ENCODE data around the gene RAB31.

The RAB31 gene

DNA sequence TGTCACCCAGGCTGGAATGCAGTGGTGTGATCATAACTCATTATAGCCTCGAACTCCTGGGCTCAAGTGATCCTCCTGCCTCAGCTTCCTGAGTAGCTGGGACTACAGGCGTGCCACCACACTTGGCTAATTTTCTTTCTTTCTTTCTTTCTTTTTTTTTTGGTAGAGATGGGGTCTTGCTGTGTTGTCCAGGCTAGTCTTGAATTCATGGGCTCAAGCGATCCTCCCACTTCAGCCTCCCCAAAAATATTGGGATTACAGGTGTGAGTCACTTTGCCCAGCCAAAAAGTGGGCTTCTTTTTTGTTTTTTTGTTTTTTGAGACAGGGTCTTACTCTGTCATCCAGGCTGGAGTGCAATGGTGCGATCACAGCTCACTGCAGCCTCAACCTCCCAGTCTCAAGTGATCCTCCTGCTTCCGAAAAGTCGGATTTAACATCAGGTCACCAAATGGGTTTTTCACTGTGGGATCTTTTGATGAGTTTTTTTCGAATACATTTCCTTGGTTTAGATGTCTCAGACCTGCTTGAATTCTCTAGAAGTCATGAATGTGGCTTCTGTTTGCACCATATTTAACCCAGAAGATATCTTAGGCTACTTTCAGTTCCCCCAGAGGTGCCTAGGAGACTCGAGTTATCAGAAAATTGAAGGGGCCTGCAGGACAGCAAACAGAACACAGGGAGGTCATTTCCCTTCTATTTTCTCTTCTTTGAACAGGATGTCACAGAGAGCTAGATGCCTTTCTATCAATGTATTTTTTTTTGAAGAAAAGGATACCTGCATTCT, 8.9 kb downstream of the RAB31 start:
- no peaks in the 10 kb centered on the region for H3K27me3 ChIP-seq (ENCODE audit: control insufficient read depth in 3 of 3, insufficient read depth in 3 of 3, low read depth in 1 of 3, low read length in 3 of 3)
- H3K79me1 ChIP-seq (ENCODE audit: low read depth, low read length), result no peaks in the 10 kb centered on the region
- H2BK12ac ChIP-seq (ENCODE audit: low read length), result no peak overlapping the region
- H3K4me2 ChIP-seq (ENCODE audit: insufficient read depth, low read length, poor library complexity, severe bottlenecking), result no peak overlapping the region
- no peak overlapping the region for H3K4ac ChIP-seq (ENCODE audit: low read length)
- H3K36me3 ChIP-seq (replicated peaks in 1 of 2; ENCODE audit: control insufficient read depth in 2 of 2, insufficient read depth in 2 of 2, low read length in 2 of 2), result peaks cover 0 to 2% of the 10 kb centered on the region in 2 donors
- no peak overlapping the region for H2BK120ac ChIP-seq (ENCODE audit: low read depth, low read length)
- no peak overlapping the region for H4K91ac ChIP-seq (ENCODE audit: low read depth, low read length, poor library complexity)
- no peak overlapping the region for H2AFZ ChIP-seq (ENCODE audit: low read length)
- WGBS, 2 donors (ENCODE audit: extremely low coverage in 2 of 2, insufficient read length in 2 of 2, insufficient replicate concordance in 1 of 2), result no CpG with 5 or more reads among the region's 8 CpGs
- H3K4me3 ChIP-seq (ENCODE audit: low read length in 2 of 2), result no peak overlapping the region
- H3K9ac ChIP-seq (ENCODE audit: low read depth, low read length, poor library complexity), result no peak overlapping the region
- H3K4me1 ChIP-seq (ENCODE audit: control insufficient read depth in 2 of 2, insufficient read depth in 1 of 2, low read depth in 1 of 2, low read length in 2 of 2), result peaks cover 7 to 9% of the 10 kb centered on the region in 2 donors
- H3K18ac ChIP-seq (ENCODE audit: low read length), result no peak overlapping the region
- no peak overlapping the region for H2BK15ac ChIP-seq (ENCODE audit: low read length)
- DNase-seq (ENCODE audit: low spot score), result no peak
- H3K14ac ChIP-seq (ENCODE audit: low read length), result no peak overlapping the region
- H3K27ac ChIP-seq (replicated peaks; ENCODE audit: low read length), result no peak overlapping the region
- no peak overlapping the region for H2BK5ac ChIP-seq (ENCODE audit: low read length)
- no peak overlapping the region for H4K8ac ChIP-seq (ENCODE audit: low read depth, low read length)
- H3K9me3 ChIP-seq (replicated peaks in 1 of 2; ENCODE audit: control insufficient read depth in 2 of 2, insufficient read depth in 1 of 2, low read depth in 1 of 2, low read length in 2 of 2), result no peaks in the 10 kb centered on the region
- no peak overlapping the region for H3K23ac ChIP-seq (ENCODE audit: low read depth, low read length, poor library complexity)
- H2AK5ac ChIP-seq (ENCODE audit: low read depth, low read length), result no peak overlapping the region

DNA sequence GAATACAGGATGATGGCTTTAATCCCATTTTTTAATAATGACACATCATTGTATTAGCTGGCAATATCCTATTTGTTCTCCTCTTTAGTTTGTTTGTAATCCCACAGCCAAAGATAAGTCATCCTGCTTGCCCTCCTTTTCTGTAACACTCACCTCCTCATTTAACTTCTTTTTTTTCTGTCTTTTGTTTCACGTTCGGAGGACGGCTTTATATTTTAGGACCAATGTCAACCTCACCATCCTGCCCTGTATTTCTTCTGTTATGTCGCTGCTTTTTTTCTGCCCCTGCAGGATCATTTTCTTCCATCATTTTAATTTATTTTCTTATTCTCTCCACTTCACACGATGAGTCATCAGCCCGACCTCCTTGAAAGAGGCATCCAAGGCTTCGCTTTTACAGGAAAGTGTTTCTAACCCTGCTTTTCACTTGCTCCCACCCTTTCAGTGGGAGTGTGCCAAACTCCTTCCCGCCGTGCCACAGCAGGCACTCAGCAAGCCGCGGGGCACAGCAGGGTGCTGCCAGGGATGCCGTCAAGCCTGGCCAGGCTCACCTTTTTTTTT, 11.4 kb downstream of the RAB31 start:
- H3K4ac ChIP-seq (ENCODE audit: low read length), result no peak overlapping the region
- no peak overlapping the region for H2AK5ac ChIP-seq (ENCODE audit: low read depth, low read length)
- no peak overlapping the region for H2BK5ac ChIP-seq (ENCODE audit: low read length)
- no peak overlapping the region for H4K8ac ChIP-seq (ENCODE audit: low read depth, low read length)
- H3K9ac ChIP-seq (ENCODE audit: low read depth, low read length, poor library complexity), result no peak overlapping the region
- H3K79me1 ChIP-seq (ENCODE audit: low read depth, low read length), result no peaks in the 10 kb centered on the region
- no peak overlapping the region for H3K4me3 ChIP-seq (ENCODE audit: low read length in 2 of 2)
- H3K27ac ChIP-seq (replicated peaks; ENCODE audit: low read length), result no peak overlapping the region
- H2BK120ac ChIP-seq (ENCODE audit: low read depth, low read length), result no peak overlapping the region
- H2AFZ ChIP-seq (ENCODE audit: low read length), result no peak overlapping the region
- H3K4me1 ChIP-seq (ENCODE audit: control insufficient read depth in 2 of 2, insufficient read depth in 1 of 2, low read depth in 1 of 2, low read length in 2 of 2), result peaks cover 3 to 7% of the 10 kb centered on the region in 2 donors
- no peak overlapping the region for H3K23ac ChIP-seq (ENCODE audit: low read depth, low read length, poor library complexity)
- no peak overlapping the region for H3K4me2 ChIP-seq (ENCODE audit: insufficient read depth, low read length, poor library complexity, severe bottlenecking)
- H3K14ac ChIP-seq (ENCODE audit: low read length), result no peak overlapping the region
- WGBS, 2 donors (ENCODE audit: extremely low coverage in 2 of 2, insufficient read length in 2 of 2, insufficient replicate concordance in 1 of 2), result no CpG with 5 or more reads among the region's 12 CpGs
- H3K18ac ChIP-seq (ENCODE audit: low read length), result no peak overlapping the region
- DNase-seq (ENCODE audit: low spot score), result no peak
- H3K9me3 ChIP-seq (replicated peaks in 1 of 2; ENCODE audit: control insufficient read depth in 2 of 2, insufficient read depth in 1 of 2, low read depth in 1 of 2, low read length in 2 of 2), result peaks cover 0 to 9% of the 10 kb centered on the region in 2 donors
- no peak overlapping the region for H2BK12ac ChIP-seq (ENCODE audit: low read length)
- no peak overlapping the region for H2BK15ac ChIP-seq (ENCODE audit: low read length)
- H3K27me3 ChIP-seq (ENCODE audit: control insufficient read depth in 3 of 3, insufficient read depth in 3 of 3, low read depth in 1 of 3, low read length in 3 of 3), result no peaks in the 10 kb centered on the region
- H3K36me3 ChIP-seq (replicated peaks in 1 of 2; ENCODE audit: control insufficient read depth in 2 of 2, insufficient read depth in 2 of 2, low read length in 2 of 2), result peaks cover 2 to 12% of the 10 kb centered on the region in 2 donors
- H4K91ac ChIP-seq (ENCODE audit: low read depth, low read length, poor library complexity), result no peak overlapping the region

DNA sequence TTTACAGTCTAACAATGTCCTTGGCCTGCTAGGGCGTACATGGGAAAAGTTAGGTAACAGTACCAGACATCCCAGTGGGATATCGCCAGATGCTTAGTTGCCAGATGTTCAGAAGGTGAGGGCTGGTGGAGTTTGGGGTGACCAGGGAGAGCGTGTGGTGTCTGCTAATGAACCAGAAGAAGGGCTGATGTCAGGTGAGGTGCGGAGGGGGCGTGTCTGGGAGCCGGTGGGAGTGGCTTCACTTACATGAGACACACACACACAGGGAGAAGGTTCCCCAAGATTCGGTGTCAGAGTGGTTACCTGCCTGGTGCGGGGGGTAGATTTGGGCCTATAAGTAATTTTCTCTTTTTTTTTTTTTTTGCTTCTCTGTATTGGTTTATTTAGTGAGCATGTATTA, 12.2 kb downstream of the RAB31 start:
- Histone ChIP-seq H3K79me1 (ENCODE audit: low read depth, low read length) (no peaks in the 10 kb centered on the region), H3K4me1 (ENCODE audit: control insufficient read depth in 2 of 2, insufficient read depth in 1 of 2, low read depth in 1 of 2, low read length in 2 of 2) (peaks cover 1 to 3% of the 10 kb centered on the region in 2 donors), H2BK5ac (ENCODE audit: low read length) (no peak overlapping the region), H3K4me2 (ENCODE audit: insufficient read depth, low read length, poor library complexity, severe bottlenecking) (no peak overlapping the region), H3K18ac (ENCODE audit: low read length) (no peak overlapping the region), H2AK5ac (ENCODE audit: low read depth, low read length) (peak overlapping the region; percentile 36), H2BK12ac (ENCODE audit: low read length) (no peak overlapping the region), H3K9ac (ENCODE audit: low read depth, low read length, poor library complexity) (no peak overlapping the region), H3K4ac (ENCODE audit: low read length) (no peak overlapping the region), H2BK120ac (ENCODE audit: low read depth, low read length) (peak overlapping the region; percentile 11), H3K9me3 (replicated peaks in 1 of 2; ENCODE audit: control insufficient read depth in 2 of 2, insufficient read depth in 1 of 2, low read depth in 1 of 2, low read length in 2 of 2) (peaks cover 0 to 11% of the 10 kb centered on the region in 2 donors), H2BK15ac (ENCODE audit: low read length) (no peak overlapping the region), H4K8ac (ENCODE audit: low read depth, low read length) (no peak overlapping the region), H3K14ac (ENCODE audit: low read length) (peak overlapping the region; percentile 12), H3K23ac (ENCODE audit: low read depth, low read length, poor library complexity) (no peak overlapping the region), H4K91ac (ENCODE audit: low read depth, low read length, poor library complexity) (no peak overlapping the region), H3K36me3 (replicated peaks in 1 of 2; ENCODE audit: control insufficient read depth in 2 of 2, insufficient read depth in 2 of 2, low read length in 2 of 2) (peaks cover 2 to 12% of the 10 kb centered on the region in 2 donors), H3K27me3 (ENCODE audit: control insufficient read depth in 3 of 3, insufficient read depth in 3 of 3, low read depth in 1 of 3, low read length in 3 of 3) (no peaks in the 10 kb centered on the region), H3K27ac (replicated peaks; ENCODE audit: low read length) (no peak overlapping the region), H2AFZ (ENCODE audit: low read length) (no peak overlapping the region), H3K4me3 (ENCODE audit: low read length in 2 of 2) (no peak overlapping the region)
- no peak for DNase-seq (ENCODE audit: low spot score)
- WGBS, 2 donors (ENCODE audit: extremely low coverage in 2 of 2, insufficient read length in 2 of 2, insufficient replicate concordance in 1 of 2), result no CpG with 5 or more reads among the region's 8 CpGs

DNA sequence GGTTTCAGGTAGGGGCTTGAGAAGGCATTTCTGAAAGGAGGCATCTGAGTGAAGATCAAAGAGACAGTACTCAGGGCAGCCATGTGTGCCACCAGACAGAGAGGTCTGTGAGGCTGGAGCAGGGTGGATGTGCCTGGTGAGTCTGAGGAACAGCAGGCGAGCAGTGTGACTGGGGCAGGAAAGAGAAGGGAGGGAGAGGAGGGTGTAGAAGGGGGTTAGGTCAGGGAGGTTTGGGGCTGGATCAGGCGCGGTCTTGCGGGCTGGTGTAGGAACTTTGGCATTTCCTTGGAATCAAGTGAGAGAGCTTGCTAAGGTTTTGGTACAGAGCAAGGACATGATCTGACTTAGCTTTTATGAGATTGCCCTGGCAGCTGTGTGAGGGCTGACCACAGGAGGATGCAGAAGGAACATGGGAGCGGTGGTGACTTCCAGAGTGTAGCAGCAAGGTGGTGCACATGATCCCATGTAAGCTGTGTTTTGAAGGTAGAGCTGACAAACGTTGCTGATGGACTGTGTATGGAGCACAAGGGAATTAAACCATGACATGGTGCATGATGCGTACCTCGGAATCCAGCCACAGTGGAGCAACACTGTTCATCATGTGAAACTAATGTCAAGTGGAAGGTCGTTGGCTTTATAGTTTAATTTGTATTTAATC, 13.9 kb downstream of the RAB31 start:
- H3K36me3 ChIP-seq (replicated peaks in 1 of 2; ENCODE audit: control insufficient read depth in 2 of 2, insufficient read depth in 2 of 2, low read length in 2 of 2), result peaks cover 2 to 12% of the 10 kb centered on the region in 2 donors
- H3K23ac ChIP-seq (ENCODE audit: low read depth, low read length, poor library complexity), result peak overlapping the region; percentile 12
- H2BK5ac ChIP-seq (ENCODE audit: low read length), result no peak overlapping the region
- H2BK12ac ChIP-seq (ENCODE audit: low read length), result no peak overlapping the region
- H2BK120ac ChIP-seq (ENCODE audit: low read depth, low read length), result no peak overlapping the region
- H3K4me2 ChIP-seq (ENCODE audit: insufficient read depth, low read length, poor library complexity, severe bottlenecking), result no peak overlapping the region
- no peaks in the 10 kb centered on the region for H3K27me3 ChIP-seq (ENCODE audit: control insufficient read depth in 3 of 3, insufficient read depth in 3 of 3, low read depth in 1 of 3, low read length in 3 of 3)
- no peak overlapping the region for H3K9ac ChIP-seq (ENCODE audit: low read depth, low read length, poor library complexity)
- WGBS, 2 donors (ENCODE audit: extremely low coverage in 2 of 2, insufficient read length in 2 of 2, insufficient replicate concordance in 1 of 2), result no CpG with 5 or more reads among the region's 9 CpGs
- H2BK15ac ChIP-seq (ENCODE audit: low read length), result no peak overlapping the region
- no peak for DNase-seq (ENCODE audit: low spot score)
- H4K91ac ChIP-seq (ENCODE audit: low read depth, low read length, poor library complexity), result no peak overlapping the region
- no peak overlapping the region for H3K14ac ChIP-seq (ENCODE audit: low read length)
- no peak overlapping the region for H4K8ac ChIP-seq (ENCODE audit: low read depth, low read length)
- peak overlapping the region in 1 of 2 donors; percentile 13 for H3K4me3 ChIP-seq (ENCODE audit: low read length in 2 of 2)
- no peak overlapping the region for H3K4ac ChIP-seq (ENCODE audit: low read length)
- no peak overlapping the region for H2AK5ac ChIP-seq (ENCODE audit: low read depth, low read length)
- no peak overlapping the region for H3K18ac ChIP-seq (ENCODE audit: low read length)
- peaks cover 0 to 11% of the 10 kb centered on the region in 2 donors for H3K9me3 ChIP-seq (replicated peaks in 1 of 2; ENCODE audit: control insufficient read depth in 2 of 2, insufficient read depth in 1 of 2, low read depth in 1 of 2, low read length in 2 of 2)
- no peak overlapping the region for H3K27ac ChIP-seq (replicated peaks; ENCODE audit: low read length)
- no peak overlapping the region for H2AFZ ChIP-seq (ENCODE audit: low read length)
- H3K79me1 ChIP-seq (ENCODE audit: low read depth, low read length), result no peaks in the 10 kb centered on the region
- H3K4me1 ChIP-seq (ENCODE audit: control insufficient read depth in 2 of 2, insufficient read depth in 1 of 2, low read depth in 1 of 2, low read length in 2 of 2), result peaks cover 1 to 3% of the 10 kb centered on the region in 2 donors
